ENCODE data around the gene TCF4.
A peak's percentile ranks its signal among the peaks of the same experiment; 100 is the strongest.

The TCF4 gene

DNA sequence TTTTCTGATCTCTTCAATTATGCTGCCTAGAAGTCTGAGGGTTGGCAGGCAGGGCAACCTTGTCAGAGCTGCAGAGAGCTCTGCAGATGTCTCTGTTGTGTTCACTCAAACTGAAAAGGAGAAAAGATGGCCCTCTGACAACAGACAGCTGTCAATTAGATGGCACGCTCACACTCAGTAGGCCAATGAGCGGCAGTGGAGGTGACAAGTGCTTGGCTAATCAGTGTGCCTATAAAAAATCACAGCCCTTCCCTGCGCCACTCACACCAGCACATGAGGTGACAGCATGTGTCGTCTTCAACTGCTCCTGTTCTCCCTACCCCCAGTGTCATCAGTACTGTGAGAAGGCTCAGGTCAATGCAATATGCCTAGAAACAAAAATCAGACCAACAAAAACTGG, 203.9 kb downstream of the TCF4 start:
- no peak overlapping the region for H3K4me3 ChIP-seq (ENCODE audit: low read length)
- TF ChIP-seq, protein P1, sequence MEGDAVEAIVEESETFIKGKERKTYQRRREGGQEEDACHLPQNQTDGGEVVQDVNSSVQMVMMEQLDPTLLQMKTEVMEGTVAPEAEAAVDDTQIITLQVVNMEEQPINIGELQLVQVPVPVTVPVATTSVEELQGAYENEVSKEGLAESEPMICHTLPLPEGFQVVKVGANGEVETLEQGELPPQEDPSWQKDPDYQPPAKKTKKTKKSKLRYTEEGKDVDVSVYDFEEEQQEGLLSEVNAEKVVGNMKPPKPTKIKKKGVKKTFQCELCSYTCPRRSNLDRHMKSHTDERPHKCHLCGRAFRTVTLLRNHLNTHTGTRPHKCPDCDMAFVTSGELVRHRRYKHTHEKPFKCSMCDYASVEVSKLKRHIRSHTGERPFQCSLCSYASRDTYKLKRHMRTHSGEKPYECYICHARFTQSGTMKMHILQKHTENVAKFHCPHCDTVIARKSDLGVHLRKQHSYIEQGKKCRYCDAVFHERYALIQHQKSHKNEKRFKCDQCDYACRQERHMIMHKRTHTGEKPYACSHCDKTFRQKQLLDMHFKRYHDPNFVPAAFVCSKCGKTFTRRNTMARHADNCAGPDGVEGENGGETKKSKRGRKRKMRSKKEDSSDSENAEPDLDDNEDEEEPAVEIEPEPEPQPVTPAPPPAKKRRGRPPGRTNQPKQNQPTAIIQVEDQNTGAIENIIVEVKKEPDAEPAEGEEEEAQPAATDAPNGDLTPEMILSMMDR (conservative IDR thresholded peaks at IDR 0.05; ENCODE audit: low read length): no peak
- no peak for DNase-seq (ENCODE audit: low read depth)

DNA sequence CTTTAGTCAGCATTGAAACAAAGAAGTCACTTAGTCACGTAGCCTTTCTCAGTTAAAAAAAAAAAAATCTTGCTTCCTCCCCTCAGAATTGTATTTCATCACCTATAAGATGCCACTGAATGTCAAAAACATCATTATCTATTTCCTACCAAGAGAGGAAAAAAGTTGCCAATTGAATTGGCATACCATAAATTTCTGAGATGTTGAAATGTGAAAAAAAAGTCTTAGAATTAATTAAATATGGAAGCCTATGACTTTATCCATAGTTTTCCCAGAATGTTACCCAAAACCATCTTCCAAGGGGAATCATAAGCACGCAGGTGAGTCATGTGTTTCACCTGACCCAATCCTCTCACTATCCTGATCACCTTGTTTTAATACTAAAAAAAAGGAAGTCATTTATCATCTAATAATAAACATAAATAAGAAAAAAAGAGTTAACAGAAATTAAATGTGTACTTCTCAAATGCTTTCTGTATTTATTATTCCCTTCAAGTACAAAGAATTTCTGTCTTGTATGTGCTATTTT, 205.7 kb downstream of the TCF4 start:
- H3K4me3 ChIP-seq (ENCODE audit: low read length): no peak overlapping the region
- DNase-seq (ENCODE audit: low read depth): no peak
- TF ChIP-seq, protein P1 (conservative IDR thresholded peaks at IDR 0.05; ENCODE audit: low read length): no peak

DNA sequence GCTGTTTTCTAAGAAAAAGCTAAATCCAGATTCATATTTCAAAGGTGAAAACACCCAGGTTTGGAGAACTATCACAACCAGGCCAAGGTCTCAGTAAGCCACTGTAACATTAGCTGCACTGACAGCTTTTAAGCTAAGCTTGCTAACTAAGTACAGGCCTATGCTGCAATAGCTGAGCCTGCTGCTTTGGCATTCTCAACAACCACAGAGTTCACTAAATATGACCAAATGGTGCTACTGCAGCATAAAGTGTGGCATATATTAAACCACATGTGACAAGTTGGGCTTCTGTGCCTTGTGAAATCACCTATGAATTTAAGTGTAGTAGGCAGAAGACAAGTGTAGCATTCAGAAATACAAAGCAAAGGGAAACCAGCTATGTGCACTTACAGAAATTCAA, 206.7 kb downstream of the TCF4 start:
- no peak overlapping the region for H3K4me3 ChIP-seq (ENCODE audit: low read length)
- DNase-seq (ENCODE audit: low read depth): peak; percentile 98

DNA sequence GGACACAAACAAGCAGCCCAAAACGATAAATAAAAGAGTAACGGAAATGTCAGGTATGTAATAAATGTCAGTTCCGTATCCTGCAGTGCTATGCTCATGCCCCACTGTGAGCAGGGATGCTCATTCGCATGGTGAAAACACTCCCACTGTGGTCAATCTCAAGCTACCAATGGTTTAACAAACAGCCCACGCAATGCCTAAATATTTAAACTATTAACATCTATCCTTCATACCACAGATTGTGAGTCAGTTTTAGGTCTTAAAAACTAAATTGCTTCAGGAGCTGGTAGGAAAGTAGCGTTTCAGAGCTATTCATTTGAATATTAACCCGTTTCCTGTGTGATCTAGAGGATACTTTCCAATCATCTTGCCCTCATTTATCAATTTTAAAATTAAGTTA, 207.4 kb downstream of the TCF4 start:
- H3K4me3 ChIP-seq (ENCODE audit: low read length): no peak overlapping the region
- TF ChIP-seq, protein P1 (conservative IDR thresholded peaks at IDR 0.05; ENCODE audit: low read length): no peak
- peak; percentile 71 for DNase-seq (ENCODE audit: low read depth)

More for the DNA sequence above, 206.7 kb downstream of the TCF4 start:
- TF ChIP-seq, protein P1 (conservative IDR thresholded peaks at IDR 0.05; ENCODE audit: low read length): no peak

DNA sequence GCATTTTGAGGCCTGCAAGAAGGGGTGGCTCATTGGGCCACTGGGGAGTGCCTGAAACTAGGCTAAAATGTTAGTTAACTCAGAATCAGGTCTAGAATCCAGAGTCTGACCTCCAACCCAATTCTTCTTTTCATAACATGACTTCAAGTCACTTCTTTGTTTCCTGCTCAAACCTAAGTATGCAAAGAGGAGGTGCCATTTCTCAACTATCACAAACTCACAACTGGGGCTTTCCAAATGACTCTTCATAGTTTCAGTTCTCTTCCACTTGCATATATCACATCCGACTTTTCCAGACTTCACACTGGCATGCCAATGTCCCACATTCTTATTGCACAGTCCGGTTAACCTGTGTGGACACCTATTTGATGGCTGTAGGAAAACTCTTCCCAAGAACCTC, 211.6 kb downstream of the TCF4 start:
- TF ChIP-seq, protein P1 (conservative IDR thresholded peaks at IDR 0.05; ENCODE audit: low read length): no peak
- no peak overlapping the region for H3K4me3 ChIP-seq (ENCODE audit: low read length)
- no peak for DNase-seq (ENCODE audit: low read depth)

DNA sequence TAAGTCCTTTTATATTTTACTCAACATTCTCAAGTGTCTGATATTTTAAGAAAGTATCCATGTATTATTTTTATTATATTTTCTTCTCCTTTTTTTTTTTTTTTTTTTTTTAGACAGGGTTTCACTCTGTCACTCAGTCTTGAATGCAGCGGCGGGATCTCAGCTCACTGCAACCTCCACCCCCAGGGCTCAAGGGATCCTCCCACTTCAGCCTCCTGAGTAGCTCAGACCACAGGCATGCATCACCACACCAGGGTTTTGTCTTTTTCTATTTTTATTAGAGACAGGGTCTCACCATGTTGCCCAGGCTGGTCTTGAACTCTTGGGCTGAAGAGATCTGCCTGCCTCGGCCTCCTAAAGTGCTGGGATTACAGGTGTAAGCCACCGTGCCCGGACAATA, 212.1 kb downstream of the TCF4 start:
- DNase-seq (ENCODE audit: low read depth): no peak
- no peak overlapping the region for H3K4me3 ChIP-seq (ENCODE audit: low read length)
- TF ChIP-seq, protein P1 (conservative IDR thresholded peaks at IDR 0.05; ENCODE audit: low read length): no peak

DNA sequence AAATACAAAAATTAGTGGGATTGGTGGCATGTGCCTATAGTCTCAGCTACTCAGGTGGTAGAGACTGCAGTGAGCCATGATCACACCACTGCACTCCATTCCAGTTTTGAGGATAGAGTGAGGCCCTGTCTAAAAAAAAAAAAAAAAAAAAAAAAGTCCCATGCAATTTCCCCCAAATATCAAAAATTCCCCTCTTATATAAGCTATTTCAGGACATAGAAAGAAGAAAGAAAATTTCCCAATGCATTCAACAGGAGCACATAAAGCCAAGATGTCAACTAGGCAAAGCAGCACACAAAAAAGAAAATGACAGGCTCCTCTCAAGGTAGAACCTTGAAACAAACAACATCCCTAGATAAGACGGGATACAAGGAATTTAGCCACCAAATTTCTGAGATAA, 213.3 kb downstream of the TCF4 start:
- TF ChIP-seq, protein P1 (conservative IDR thresholded peaks at IDR 0.05; ENCODE audit: low read length): no peak
- no peak for DNase-seq (ENCODE audit: low read depth)
- H3K4me3 ChIP-seq (ENCODE audit: low read length): no peak overlapping the region

Data from AG10803 (cell line).